ENCODE results near the gene ZNF181.
A peak's percentile ranks its signal among the peaks of the same experiment; 100 is the strongest.

The ZNF181 gene

DNA sequence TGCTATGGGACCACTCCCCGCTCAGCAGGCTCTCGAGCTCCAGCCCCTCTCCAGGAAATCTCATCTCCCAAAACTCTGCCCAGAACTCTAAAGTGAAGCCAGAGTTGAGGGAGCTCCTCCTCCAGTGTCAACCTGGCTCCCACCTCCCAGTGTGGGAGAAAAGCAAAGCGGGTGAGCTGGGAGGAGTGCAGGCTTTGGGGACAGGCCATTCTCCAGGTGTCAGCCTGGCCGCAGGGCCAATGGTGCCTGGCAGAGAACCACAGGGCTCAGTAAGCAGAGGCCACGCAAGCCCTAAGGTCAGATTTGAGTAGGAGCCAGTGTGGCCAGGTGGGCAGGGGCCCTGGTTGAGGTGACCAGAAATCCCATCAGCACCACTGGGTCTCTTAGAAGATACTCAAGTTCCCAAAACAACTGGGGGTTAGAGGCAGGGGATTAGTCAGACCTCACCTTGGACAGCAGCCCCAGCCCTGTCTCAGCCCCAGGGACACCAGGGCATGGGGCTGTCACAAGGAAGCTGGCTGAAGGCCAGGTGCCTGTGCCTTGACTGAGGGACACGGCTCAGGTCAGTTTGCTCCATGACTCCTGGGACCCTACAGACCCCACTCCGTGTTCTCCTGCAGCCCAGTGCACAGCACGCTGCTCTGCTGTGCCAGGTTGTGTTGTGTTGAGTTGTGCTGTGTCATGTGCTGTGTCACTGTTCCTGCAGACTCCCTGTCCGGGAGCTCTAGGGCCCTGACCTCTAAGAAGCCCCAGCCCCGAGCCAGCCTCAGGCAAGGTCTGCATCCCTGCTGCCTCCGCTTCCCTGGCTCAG is 2.8 kb upstream of the ZNF181 start:
- Mint-ChIP-seq H3K36me3 (ENCODE audit: low read depth) (peaks cover 18% of the 10 kb centered on the region), H3K27me3 (peaks cover 16% of the 10 kb centered on the region), H3K9me3 (peaks cover 8% of the 10 kb centered on the region), H3K27ac (no peak overlapping the region), H3K4me1 (ENCODE audit: low read depth) (peaks cover 22% of the 10 kb centered on the region), H3K4me3 (no peak overlapping the region)

DNA sequence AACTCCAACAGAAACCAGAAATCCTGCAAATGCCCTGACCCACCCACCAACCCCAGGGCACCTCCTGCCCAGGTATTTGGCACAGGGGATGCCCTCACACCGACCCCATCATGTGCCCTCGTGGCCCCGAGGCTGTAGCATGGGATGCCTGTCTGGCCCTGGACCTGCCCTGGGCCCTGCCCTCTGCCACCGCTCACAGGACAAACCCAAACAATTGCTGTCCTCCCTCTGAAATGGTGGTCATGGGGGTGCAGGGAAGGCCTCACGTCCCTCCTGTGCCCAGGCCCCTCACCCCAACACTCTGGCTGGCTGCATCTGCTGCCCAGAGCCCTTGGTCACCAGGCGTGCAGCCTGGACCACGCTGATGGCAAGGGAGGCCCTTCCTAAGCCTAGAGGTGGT is 2.1 kb upstream of the ZNF181 start:
- Mint-ChIP-seq H3K4me3 (no peak overlapping the region), H3K27me3 (peaks cover 11% of the 10 kb centered on the region), H3K9me3 (peaks cover 8% of the 10 kb centered on the region), H3K36me3 (ENCODE audit: low read depth) (peaks cover 24% of the 10 kb centered on the region), H3K27ac (no peak overlapping the region), H3K4me1 (ENCODE audit: low read depth) (peaks cover 22% of the 10 kb centered on the region)

DNA sequence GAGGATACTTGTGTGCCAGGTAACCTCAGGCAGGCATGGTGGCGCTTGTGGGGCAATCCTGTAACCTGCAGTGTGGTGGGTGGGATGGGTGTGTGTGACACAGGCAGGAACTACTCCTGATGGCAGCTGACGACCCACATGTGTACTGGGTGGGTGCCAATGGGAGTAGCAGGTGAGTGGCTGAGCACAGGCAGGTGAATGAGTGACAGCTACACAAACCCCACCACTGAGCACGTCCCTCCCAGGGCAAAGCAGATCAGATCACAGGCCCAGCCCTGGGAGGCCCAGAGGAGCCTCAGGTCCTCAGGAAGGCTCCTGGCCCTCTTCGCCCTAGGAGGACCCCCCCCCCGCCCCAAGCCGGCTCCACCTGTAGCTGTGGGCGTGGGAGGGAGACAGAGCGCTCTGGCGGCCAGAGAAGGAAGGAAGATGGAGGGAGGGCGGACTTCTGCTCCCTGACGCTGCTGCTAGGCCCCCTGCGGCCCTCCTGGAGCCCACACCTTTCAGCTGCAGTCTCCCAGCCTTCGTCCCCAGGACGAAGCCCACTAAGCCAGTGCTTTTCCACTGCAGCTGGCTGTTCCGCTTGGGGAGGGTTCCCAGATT is 1.3 kb upstream of the ZNF181 start:
- peaks cover 22% of the 10 kb centered on the region for H3K4me1 Mint-ChIP-seq (ENCODE audit: low read depth)
- H3K9me3 Mint-ChIP-seq, result peaks cover 8% of the 10 kb centered on the region
- peaks cover 5% of the 10 kb centered on the region for H3K27me3 Mint-ChIP-seq
- peaks cover 29% of the 10 kb centered on the region for H3K36me3 Mint-ChIP-seq (ENCODE audit: low read depth)
- H3K4me3 Mint-ChIP-seq, result peak overlapping the region; percentile 49
- H3K27ac Mint-ChIP-seq, result no peak overlapping the region

DNA sequence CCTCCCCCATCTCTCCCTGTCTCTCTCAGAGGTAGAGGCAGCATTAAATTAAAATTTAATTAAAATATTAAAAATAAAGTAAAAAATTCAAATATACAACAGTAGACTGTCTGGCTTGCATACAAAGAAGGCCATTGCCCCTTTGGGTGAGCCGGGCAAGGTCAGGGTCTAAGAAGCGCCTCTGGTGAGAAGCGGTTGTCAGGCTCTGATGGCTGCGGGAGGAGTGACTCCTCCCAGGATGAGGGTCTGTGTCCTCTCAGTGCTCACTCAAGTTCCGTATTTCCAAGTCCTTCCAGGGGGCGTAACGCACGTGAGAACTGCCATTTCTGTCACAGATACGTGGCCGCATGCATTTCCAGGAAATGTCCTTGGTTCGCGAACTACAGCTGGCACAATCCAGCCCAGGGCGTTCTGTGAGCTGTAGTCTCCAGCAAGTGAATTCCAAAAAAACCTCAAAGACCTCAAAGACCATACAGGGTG is 737 bp upstream of the ZNF181 start:
- Mint-ChIP-seq H3K27me3 (no peaks in the 10 kb centered on the region), H3K4me1 (ENCODE audit: low read depth) (peaks cover 22% of the 10 kb centered on the region), H3K4me3 (peak overlapping the region; percentile 90), H3K9me3 (peaks cover 12% of the 10 kb centered on the region), H3K27ac (peak overlapping the region; percentile 91), H3K36me3 (ENCODE audit: low read depth) (peaks cover 35% of the 10 kb centered on the region)

DNA sequence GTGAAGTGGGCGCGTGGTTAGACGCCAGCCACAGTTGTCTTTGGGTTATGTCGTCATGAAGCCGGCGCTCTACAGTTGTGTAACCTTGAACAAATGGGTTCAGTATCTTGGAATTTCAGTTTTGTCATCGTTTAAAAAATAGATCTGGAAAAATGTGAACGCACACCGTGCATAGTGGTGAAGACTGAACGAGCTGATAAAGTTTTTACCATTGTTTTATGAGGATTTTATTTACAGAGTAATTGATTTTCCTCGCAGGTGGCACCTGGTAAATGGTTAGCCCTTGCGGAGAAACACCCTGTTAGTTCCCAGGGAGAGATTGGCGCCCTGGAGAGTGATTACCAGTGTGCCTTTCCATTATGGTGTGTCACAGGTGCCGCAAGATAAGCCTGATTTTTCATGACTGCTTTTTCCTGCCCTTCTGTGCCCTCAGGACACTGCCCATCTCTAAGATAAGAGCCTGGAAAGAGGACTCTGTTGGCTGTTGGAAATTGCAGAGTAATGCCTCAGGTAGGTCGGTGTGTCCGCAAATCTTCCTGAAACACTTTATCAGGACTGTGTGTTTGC is 577 bp downstream of the ZNF181 start:
- peak overlapping the region; percentile 91 for H3K27ac Mint-ChIP-seq
- H3K27me3 Mint-ChIP-seq, result no peaks in the 10 kb centered on the region

DNA sequence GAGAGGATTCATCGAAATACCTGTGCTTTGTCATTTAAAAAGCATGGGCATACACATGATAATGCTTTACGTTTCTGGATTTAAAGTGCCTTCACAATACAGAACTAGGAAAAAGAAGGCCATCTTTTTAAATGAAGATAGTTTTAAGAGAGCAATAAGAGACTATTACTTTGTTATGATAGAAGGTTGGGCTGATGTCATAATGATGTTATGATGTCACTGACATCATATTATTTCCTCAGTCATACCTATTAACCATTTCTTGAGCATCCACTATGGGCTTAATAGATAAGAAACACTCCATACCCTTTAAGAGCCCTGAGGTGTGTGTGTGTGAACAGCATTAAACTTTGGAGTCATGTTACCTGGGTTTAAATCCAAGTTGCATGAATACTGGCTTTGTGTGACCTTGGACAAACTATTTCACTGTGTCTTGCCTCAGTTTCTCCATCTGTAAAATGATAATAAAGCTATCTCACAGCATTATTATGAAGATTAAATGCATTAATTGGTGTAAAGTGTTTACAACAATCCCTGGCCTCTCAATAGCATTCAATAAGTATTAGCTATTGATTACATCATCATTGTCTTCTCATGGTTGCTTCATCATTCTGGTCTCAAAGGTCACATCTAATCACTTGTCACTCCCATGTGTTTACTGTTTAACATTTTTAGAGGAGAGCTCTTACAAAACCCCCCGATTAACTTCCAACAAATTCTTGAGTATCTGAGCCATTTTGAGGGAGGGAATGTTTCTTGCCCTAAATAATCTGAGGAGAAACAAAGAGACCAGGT is 11.1 kb downstream of the ZNF181 start:
- H3K27ac Mint-ChIP-seq, result no peak overlapping the region
- peaks cover 55% of the 10 kb centered on the region for H3K36me3 Mint-ChIP-seq (ENCODE audit: low read depth)
- no peaks in the 10 kb centered on the region for H3K27me3 Mint-ChIP-seq
- peaks cover 76% of the 10 kb centered on the region for H3K9me3 Mint-ChIP-seq
- H3K4me3 Mint-ChIP-seq, result no peak overlapping the region
- no peaks in the 10 kb centered on the region for H3K4me1 Mint-ChIP-seq (ENCODE audit: low read depth)

More for the DNA sequence above, 577 bp downstream of the ZNF181 start:
- peaks cover 48% of the 10 kb centered on the region for H3K36me3 Mint-ChIP-seq (ENCODE audit: low read depth)
- H3K4me1 Mint-ChIP-seq (ENCODE audit: low read depth), result peaks cover 22% of the 10 kb centered on the region
- peaks cover 22% of the 10 kb centered on the region for H3K9me3 Mint-ChIP-seq
- H3K4me3 Mint-ChIP-seq, result peak overlapping the region; percentile 90

DNA sequence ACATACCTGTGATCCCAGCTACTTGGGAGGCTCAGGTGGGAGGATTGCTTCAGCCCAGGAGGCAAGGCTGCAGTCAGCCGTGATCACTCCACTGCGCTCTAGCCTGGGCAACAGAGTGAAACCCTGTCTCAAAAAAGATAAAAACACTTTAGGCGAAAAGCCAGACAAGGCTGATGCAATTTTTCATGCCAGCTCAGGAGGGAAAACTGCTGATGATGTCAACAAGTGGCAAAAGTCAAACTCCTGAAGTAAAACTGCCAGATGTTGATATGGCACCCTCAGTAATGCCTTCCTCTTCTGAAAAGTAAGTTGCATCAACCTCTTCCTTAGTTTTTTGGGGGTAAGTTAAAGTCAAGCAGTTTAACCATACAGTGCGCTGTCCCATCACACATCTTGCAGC is 23.4 kb downstream of the ZNF181 start:
- Mint-ChIP-seq H3K4me3 (no peak overlapping the region), H3K4me1 (ENCODE audit: low read depth) (no peaks in the 10 kb centered on the region), H3K27me3 (no peaks in the 10 kb centered on the region), H3K27ac (no peak overlapping the region), H3K9me3 (peaks cover 68% of the 10 kb centered on the region), H3K36me3 (ENCODE audit: low read depth) (peaks cover 63% of the 10 kb centered on the region)

DNA sequence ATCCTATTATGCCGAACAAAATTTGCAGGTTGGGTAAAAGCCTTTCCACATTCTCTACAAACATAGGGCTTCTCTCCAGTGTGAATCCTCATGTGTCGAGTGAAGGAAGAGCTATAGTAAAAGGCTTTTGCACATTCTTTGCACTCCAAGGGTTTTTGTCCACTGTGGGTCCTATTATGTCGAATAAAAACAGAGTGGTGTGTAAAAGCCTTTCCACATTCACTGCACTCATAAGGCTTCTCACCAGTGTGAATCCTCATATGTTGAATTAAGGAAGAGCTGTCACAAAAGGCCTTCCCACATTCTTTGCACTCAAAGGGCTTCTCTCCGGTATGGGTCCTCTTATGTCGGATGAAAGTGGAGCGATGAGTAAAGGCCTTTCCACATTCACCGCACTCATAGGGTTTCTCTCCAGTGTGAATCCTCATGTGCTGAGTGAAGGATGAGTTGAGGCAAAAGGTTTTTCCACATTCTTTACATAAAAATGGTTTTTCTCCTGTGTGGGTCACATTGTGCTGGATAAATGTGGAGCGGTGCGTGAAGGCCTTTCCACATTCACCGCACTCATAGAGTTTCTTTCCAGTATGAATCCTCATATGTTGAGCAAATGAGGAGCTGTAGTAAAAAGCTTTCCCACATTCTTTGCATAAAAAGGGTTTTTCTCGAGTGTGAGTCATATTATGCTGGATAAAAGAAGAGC is 25.3 kb downstream of the ZNF181 start:
- H3K4me3 Mint-ChIP-seq, result no peak overlapping the region
- peaks cover 68% of the 10 kb centered on the region for H3K9me3 Mint-ChIP-seq
- no peaks in the 10 kb centered on the region for H3K4me1 Mint-ChIP-seq (ENCODE audit: low read depth)
- peaks cover 68% of the 10 kb centered on the region for H3K36me3 Mint-ChIP-seq (ENCODE audit: low read depth)
- H3K27me3 Mint-ChIP-seq, result no peaks in the 10 kb centered on the region
- no peak overlapping the region for H3K27ac Mint-ChIP-seq

DNA sequence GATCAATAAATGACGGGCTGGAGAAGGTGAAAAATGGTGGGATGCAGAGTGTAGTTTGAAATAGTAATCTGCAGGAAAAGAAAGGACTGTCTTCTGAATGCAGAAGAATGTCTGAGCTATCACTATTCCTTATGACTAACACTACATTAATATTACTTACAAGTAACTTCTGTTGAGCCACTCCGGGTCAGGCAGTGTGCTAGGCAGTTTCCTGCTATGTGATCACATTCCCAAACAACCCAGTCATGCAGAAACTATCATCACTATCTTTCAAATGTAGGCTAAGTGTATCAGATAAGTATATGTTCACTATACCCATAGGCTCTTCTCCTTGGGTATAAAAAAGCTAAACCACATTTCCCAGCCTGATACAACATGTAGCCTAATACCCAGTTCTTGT is 32.3 kb downstream of the ZNF181 start:
- Mint-ChIP-seq H3K4me3 (no peak overlapping the region), H3K36me3 (ENCODE audit: low read depth) (peaks cover 84% of the 10 kb centered on the region), H3K9me3 (peaks cover 35% of the 10 kb centered on the region), H3K27me3 (no peaks in the 10 kb centered on the region), H3K4me1 (ENCODE audit: low read depth) (no peaks in the 10 kb centered on the region), H3K27ac (no peak overlapping the region)

DNA sequence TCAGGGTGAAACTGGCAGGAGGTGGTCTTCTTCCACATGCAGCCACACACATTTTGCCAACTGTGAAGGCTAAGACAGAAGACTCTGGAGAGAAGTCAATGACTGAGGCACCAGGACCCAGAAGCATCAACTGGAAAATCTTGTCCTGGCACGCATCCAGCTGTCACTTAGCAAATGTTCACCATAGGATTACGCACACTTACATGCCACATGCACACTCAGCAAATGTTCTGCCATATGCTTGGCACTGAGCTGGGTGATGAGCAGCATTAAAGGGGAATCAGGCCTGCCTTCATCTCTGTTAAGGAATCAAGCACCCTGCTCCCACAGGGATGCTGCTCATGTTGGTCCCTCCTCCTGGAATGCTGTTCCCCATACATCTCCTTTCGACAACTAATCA is 33.9 kb downstream of the ZNF181 start:
- no peak overlapping the region for H3K4me3 Mint-ChIP-seq
- no peaks in the 10 kb centered on the region for H3K27me3 Mint-ChIP-seq
- peaks cover 23% of the 10 kb centered on the region for H3K9me3 Mint-ChIP-seq
- H3K27ac Mint-ChIP-seq, result no peak overlapping the region
- H3K36me3 Mint-ChIP-seq (ENCODE audit: low read depth), result peaks cover 68% of the 10 kb centered on the region
- peaks cover 11% of the 10 kb centered on the region for H3K4me1 Mint-ChIP-seq (ENCODE audit: low read depth)

DNA sequence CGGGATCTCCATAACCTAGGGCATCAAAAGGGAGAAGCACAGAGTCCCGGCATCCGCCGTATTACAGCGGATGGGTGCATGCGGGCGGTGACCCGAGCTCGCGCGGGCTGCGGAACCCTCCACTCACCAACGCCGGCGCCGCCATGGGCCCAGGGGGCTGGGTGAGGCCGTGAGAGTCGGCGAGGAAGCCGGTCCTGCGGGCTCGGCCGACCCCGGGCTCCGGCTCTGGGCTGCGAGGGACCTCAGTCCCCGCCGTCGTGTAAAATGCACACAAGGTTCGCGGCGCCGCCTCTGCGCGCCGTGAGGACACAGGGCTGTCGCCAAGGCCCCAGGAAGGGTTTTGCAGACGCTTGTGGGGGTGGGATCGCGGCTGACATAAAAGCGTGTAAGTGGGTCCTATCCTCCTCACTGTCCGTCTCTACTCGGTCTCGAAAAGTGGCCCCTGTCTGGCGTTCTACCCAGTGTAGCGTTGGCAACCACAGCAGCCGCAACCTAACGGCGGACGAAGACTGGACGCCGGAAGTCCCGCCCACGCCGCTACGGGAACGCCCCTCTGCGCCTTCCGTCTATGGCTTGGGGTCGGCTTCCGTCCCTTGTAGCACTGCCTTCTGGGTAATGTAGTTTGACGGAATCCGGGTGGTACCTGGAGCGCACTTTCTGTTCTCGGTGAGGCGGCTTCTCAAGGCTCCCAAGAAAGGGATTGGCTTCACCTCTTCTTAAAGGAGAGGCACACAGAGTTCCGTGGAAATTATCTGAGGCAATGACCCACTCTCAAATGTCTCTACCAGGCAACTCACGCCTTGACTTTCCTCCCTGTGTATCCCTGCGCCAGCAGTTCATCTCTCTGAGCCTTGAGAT is 38.9 kb downstream of the ZNF181 start, which contains the start of gene ZNF599:
TSS of gene ZNF599 (minus strand) at position 519 of the 858 bp plus-strand sequence. CDS start at position 145, 374 bp downstream.
- peak within 1 kb of the TSS; percentile 83 for H3K27ac Mint-ChIP-seq
- peak within 1 kb of the TSS; percentile 90 for H3K4me3 Mint-ChIP-seq
- peaks cover 10% of the 10 kb centered on the region for H3K27me3 Mint-ChIP-seq
- peaks cover 15% of the 10 kb centered on the region for H3K4me1 Mint-ChIP-seq (ENCODE audit: low read depth)
- peaks cover 11% of the 10 kb centered on the region for H3K9me3 Mint-ChIP-seq
- H3K36me3 Mint-ChIP-seq (ENCODE audit: low read depth), result peaks cover 23% of the 10 kb centered on the region

DNA sequence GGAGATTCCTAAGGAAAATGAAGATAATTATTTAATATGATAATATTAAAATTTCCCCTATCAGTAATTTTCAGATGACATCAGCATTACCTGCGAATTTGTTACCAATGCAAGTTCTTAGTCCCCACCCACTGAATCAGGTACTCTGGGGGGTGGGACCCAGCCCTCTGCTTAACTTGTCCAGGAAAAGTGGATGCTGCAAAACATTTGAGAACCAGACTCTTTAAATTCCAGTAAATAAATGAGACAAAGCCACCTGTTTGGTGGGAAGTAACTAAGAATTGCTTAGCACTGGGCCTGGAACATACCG is 39.5 kb downstream of the ZNF181 start:
- peaks cover 10% of the 10 kb centered on the region for H3K27me3 Mint-ChIP-seq
- peaks cover 17% of the 10 kb centered on the region for H3K36me3 Mint-ChIP-seq (ENCODE audit: low read depth)
- peak overlapping the region; percentile 90 for H3K4me3 Mint-ChIP-seq
- peaks cover 15% of the 10 kb centered on the region for H3K4me1 Mint-ChIP-seq (ENCODE audit: low read depth)
- peaks cover 14% of the 10 kb centered on the region for H3K9me3 Mint-ChIP-seq
- H3K27ac Mint-ChIP-seq, result no peak overlapping the region

DNA sequence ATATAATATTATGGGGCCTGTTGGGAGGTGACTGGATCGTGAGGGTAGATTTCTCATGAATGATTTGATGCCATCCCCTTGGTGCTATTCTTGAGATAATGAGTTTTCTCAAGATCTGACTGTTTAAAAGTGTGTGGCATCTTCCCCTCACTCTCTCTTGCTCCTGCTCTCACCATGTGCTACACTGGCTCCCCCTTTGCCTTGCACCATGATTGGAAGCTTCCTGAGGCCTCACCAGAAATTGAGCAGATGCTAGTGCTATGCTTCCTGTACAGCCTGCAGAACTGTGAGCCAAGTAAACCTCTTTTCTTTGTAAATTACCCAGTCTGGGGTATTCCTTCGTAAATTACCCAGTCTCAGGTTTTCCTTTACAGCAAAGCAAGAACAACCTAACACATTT is 40.8 kb downstream of the ZNF181 start:
- peaks cover 14% of the 10 kb centered on the region for H3K9me3 Mint-ChIP-seq
- H3K36me3 Mint-ChIP-seq (ENCODE audit: low read depth), result peaks cover 6% of the 10 kb centered on the region
- H3K27me3 Mint-ChIP-seq, result peaks cover 10% of the 10 kb centered on the region
- no peak overlapping the region for H3K4me3 Mint-ChIP-seq
- no peak overlapping the region for H3K27ac Mint-ChIP-seq
- H3K4me1 Mint-ChIP-seq (ENCODE audit: low read depth), result peaks cover 15% of the 10 kb centered on the region
